Liver (tissue), 9 donors: ENCODE data around the gene CCDC120. TPM values are rescaled to one million over a fixed set of nuclear protein-coding genes. Genes with fewer than 3 reads are reported as not detected.

Experiments used
- DNase-seq: peaks from one replicate; pipeline ENCODE4 v3.0.0-alpha.2; 2017; ENCODE audit warnings: low spot score
- H3K27ac ChIP-seq, 2 donors: one replicate each; pipeline ENCODE4 v1.7.0; 2013; ENCODE audit warnings: inconsistent platforms in 2 of 2, low read length in 2 of 2, control low read depth in 1 of 2, low read depth in 1 of 2, mild to moderate bottlenecking in 1 of 2
- H3K27me3 ChIP-seq, 4 donors: one replicate each; pipeline versions ENCODE4 v1.6.1 to v1.7.0; 2013; ENCODE audit warnings: low read length in 3 of 4, inconsistent platforms in 1 of 4, mild to moderate bottlenecking in 1 of 4, moderate library complexity in 1 of 4; ENCODE audit not compliant: control insufficient read depth in 4 of 4, insufficient read depth in 4 of 4
- H3K36me3 ChIP-seq, 4 donors: one replicate each; pipeline versions ENCODE4 v1.6.1 to v1.7.0; 2013; ENCODE audit warnings: low read length in 3 of 4, mild to moderate bottlenecking in 3 of 4, low read depth in 1 of 4, moderate library complexity in 1 of 4; ENCODE audit not compliant: control insufficient read depth in 4 of 4, insufficient read depth in 3 of 4
- H3K4me1 ChIP-seq, 4 donors: one replicate each; pipeline versions ENCODE4 v1.6.1 to v1.7.0; 2013; ENCODE audit warnings: low read length in 3 of 4, mild to moderate bottlenecking in 3 of 4, moderate library complexity in 1 of 4; ENCODE audit not compliant: control insufficient read depth in 4 of 4, insufficient read depth in 4 of 4
- H3K4me3 ChIP-seq, 3 donors: one replicate each; pipeline versions ENCODE4 v1.6.1 to v1.7.0; 2013; ENCODE audit warnings: low read length in 3 of 3, control low read depth in 1 of 3, low read depth in 1 of 3, mild to moderate bottlenecking in 1 of 3
- H3K9ac ChIP-seq, 2 donors: one replicate each; pipeline ENCODE4 v1.7.0; 2013; ENCODE audit warnings: low read length in 2 of 2, mild to moderate bottlenecking in 2 of 2, moderate library complexity in 2 of 2, control low read depth in 1 of 2, low read depth in 1 of 2
- H3K9me3 ChIP-seq, 4 donors: one replicate each; pipeline versions ENCODE4 v1.6.1 to v1.7.0; 2013; ENCODE audit warnings: low read length in 3 of 4; ENCODE audit not compliant: control insufficient read depth in 4 of 4
- ATF3 ChIP-seq: IDR thresholded peaks from 2 replicates; pipeline ENCODE4 v1.6.1; 2016; ENCODE audit warnings: antibody characterized with exemption
- CTCF ChIP-seq: fragments of 150-350 bp; IDR thresholded peaks from 2 replicates; pipeline ENCODE4 v1.5.1; 2017; ENCODE audit warnings: improper control_type of control experiment, low read depth, low read length; ENCODE audit not compliant: missing input control
- EGR1 ChIP-seq, 2 donors: IDR thresholded peaks; 2 replicates each; pipeline ENCODE4 v1.6.1; 2016 to 2018; ENCODE audit warnings: antibody characterized with exemption in 2 of 2, low read depth in 2 of 2
- FOXA1 ChIP-seq: IDR thresholded peaks from 2 replicates; pipeline ENCODE4 v1.6.1; 2016; ENCODE audit warnings: antibody characterized with exemption
- GABPA ChIP-seq, 2 donors: IDR thresholded peaks in 1 of 2; conservative IDR thresholded peaks in 1 of 2; 2 replicates each; pipeline ENCODE4 v1.6.1; 2016; ENCODE audit warnings: antibody characterized with exemption in 2 of 2, mild to moderate bottlenecking in 1 of 2, moderate library complexity in 1 of 2
- HNF4A ChIP-seq, 2 donors: conservative IDR thresholded peaks; 2 replicates each; pipeline ENCODE4 v1.6.1; 2016; ENCODE audit warnings: antibody characterized with exemption in 2 of 2, mild to moderate bottlenecking in 2 of 2
- HNF4G ChIP-seq: IDR thresholded peaks from 2 replicates; pipeline ENCODE4 v1.6.1; 2016; ENCODE audit warnings: antibody characterized with exemption
- JUND ChIP-seq, 2 donors: IDR thresholded peaks; 2 replicates each; pipeline ENCODE4 v1.6.1; 2016; ENCODE audit warnings: antibody characterized with exemption in 2 of 2
- NR2F2 ChIP-seq: IDR thresholded peaks from 2 replicates; pipeline ENCODE4 v1.6.1; 2016; ENCODE audit warnings: antibody characterized with exemption
- RAD21 ChIP-seq, 2 donors: IDR thresholded peaks; 2 replicates each; pipeline ENCODE4 v1.6.1; 2016; ENCODE audit warnings: antibody characterized with exemption in 2 of 2, mild to moderate bottlenecking in 2 of 2
- REST ChIP-seq: IDR thresholded peaks from 2 replicates; pipeline ENCODE4 v1.6.1; 2016; ENCODE audit warnings: antibody characterized with exemption, mild to moderate bottlenecking
- RXRA ChIP-seq, 2 donors: IDR thresholded peaks; 2 replicates each; pipeline ENCODE4 v1.6.1; 2017 to 2018; ENCODE audit warnings: antibody characterized with exemption in 2 of 2, mild to moderate bottlenecking in 1 of 2
- SP1 ChIP-seq: IDR thresholded peaks from 2 replicates; pipeline ENCODE4 v1.6.1; 2018; ENCODE audit warnings: antibody characterized with exemption, mild to moderate bottlenecking
- TAF1 ChIP-seq: conservative IDR thresholded peaks from 2 replicates; pipeline ENCODE4 v1.6.1; 2016; ENCODE audit warnings: antibody characterized with exemption, mild to moderate bottlenecking
- YY1 ChIP-seq: IDR thresholded peaks from 2 replicates; pipeline ENCODE4 v1.6.1; 2016; ENCODE audit warnings: antibody characterized with exemption, mild to moderate bottlenecking
- ZBTB33 ChIP-seq: IDR thresholded peaks from 2 replicates; pipeline ENCODE4 v1.6.1; 2016; ENCODE audit warnings: antibody characterized with exemption
- WGBS: extraction: QIAGEN DNeasy Blood & Tissue Kit; methylation state at CpG from one replicate; pipeline ENCODE4 v1.1.7; 2013; 5-methylcytosine and 5-hydroxymethylcytosine counted together
- polyA plus RNA-seq, 2 donors: library from polyadenylated mRNA; stranded (reverse) in 1 of 2; unstranded in 1 of 2; fragments of 200-250 nt in 1 of 2; fragments of >200 nt in 1 of 2; fragmentation: Nextera tagmentation in 1 of 2; extraction: Ambion mirVana in 1 of 2; gene quantifications; one replicate each; pipeline versions ENCODE4 v1.2.1 to v1.2.3, GENCODE V29; 2013 to 2015
- total RNA-seq, 2 donors: library from RNA; depleted of rRNA; stranded (reverse); fragments of >200 nt; gene quantifications; one replicate each; pipeline ENCODE4 v1.2.3, GENCODE V29; 2014
- donor health status: healthy.
- donor health status: healthy.
- donor health status: healthy.
- donor health status: healthy.
- donor health status: healthy.

Gene CCDC120
- total and polyA plus RNA-seq, 4 donors: 1.0 to 3.4 (median 1.6) TPM

GRCh38 chrX:49059201-49059600 is 402 bp downstream of the CCDC120 start:
- H3K36me3 ChIP-seq: peaks cover 0 to 2% (median under 1%) of the 10 kb centered on the region in 4 donors
- TF ChIP-seq CTCF (no peak), HNF4G (no peak), SP1 (no peak), ZBTB33 (no peak), RXRA (IDR thresholded peaks at IDR 0.05) (no peak), ATF3 (no peak), EGR1 (IDR thresholded peaks at IDR 0.05; ENCODE audit: low read depth in 2 of 2) (no peak), TAF1 (no peak), NR2F2 (no peak), YY1 (no peak)
- H3K9me3 ChIP-seq: peaks cover 0 to 4% (median 0%) of the 10 kb centered on the region in 4 donors
- 22% methylated on average over 6 of the region's 6 CpGs for WGBS
- peaks cover 0 to 7% (median 3%) of the 10 kb centered on the region in 4 donors for H3K4me1 ChIP-seq
- peaks cover 0 to 3% (median 0%) of the 10 kb centered on the region in 4 donors for H3K27me3 ChIP-seq
- H3K4me3 ChIP-seq: peak overlapping the region; percentile 53 to 69 (median 69)
- peak overlapping the region; percentile 31 to 34 for H3K9ac ChIP-seq
- DNase-seq: no peak
- H3K27ac ChIP-seq: peak overlapping the region; percentile 60 to 76

GRCh38 chrX:49059681-49060085 is 884 bp downstream of the CCDC120 start:
- peaks cover 0 to 7% (median 2%) of the 10 kb centered on the region in 4 donors for H3K4me1 ChIP-seq
- H3K9me3 ChIP-seq: no peaks in the 10 kb centered on the region
- peaks cover 0 to 3% (median 0%) of the 10 kb centered on the region in 4 donors for H3K27me3 ChIP-seq
- H3K9ac ChIP-seq: peak overlapping the region in 1 of 2 donors; percentile 34
- peaks cover 0 to 4% (median under 1%) of the 10 kb centered on the region in 4 donors for H3K36me3 ChIP-seq
- 35% methylated on average over 10 of the region's 10 CpGs for WGBS
- DNase-seq: no peak
- TF ChIP-seq FOXA1 (no peak), TAF1 (no peak), REST (no peak), CTCF (no peak), JUND (IDR thresholded peaks at IDR 0.05) (no peak), RAD21 (IDR thresholded peaks at IDR 0.05) (no peak), HNF4A (conservative IDR thresholded peaks at IDR 0.05) (no peak), HNF4G (no peak), GABPA (IDR thresholded peaks at IDR 0.05 in 1 of 2, conservative IDR thresholded peaks at IDR 0.05 in 1 of 2) (no peak), EGR1 (IDR thresholded peaks at IDR 0.05; ENCODE audit: low read depth in 2 of 2) (no peak)
- H3K27ac ChIP-seq: peak overlapping the region; percentile 60 to 76
- H3K4me3 ChIP-seq: peak overlapping the region in 2 of 3 donors; percentile 69
